Epidermal melanocyte (primary cell): ENCODE results near the gene ASGR1.
"Not testable (repeated sequence)": the region's sequence is repeated elsewhere in the genome, so short reads cannot be mapped to it uniquely, and the experiment has no call there.

Experiments used
- DNase-seq: peaks from one replicate; pipeline ENCODE4 v3.0.0; 2011; ENCODE audit warnings: low spot score; ENCODE audit not compliant: insufficient read length

The ASGR1 gene

GRCh38 chr17:7191069-7191468, 11.9 kb upstream of the ASGR1 start:
- DNase-seq, result no peak

- DNase-seq, result no peak
Measured at GRCh38 chr17:7190276-7190917, 11.2 kb upstream of the ASGR1 start.

GRCh38 chr17:7186241-7186640, 7.1 kb upstream of the ASGR1 start:
- no peak for DNase-seq

DNA sequence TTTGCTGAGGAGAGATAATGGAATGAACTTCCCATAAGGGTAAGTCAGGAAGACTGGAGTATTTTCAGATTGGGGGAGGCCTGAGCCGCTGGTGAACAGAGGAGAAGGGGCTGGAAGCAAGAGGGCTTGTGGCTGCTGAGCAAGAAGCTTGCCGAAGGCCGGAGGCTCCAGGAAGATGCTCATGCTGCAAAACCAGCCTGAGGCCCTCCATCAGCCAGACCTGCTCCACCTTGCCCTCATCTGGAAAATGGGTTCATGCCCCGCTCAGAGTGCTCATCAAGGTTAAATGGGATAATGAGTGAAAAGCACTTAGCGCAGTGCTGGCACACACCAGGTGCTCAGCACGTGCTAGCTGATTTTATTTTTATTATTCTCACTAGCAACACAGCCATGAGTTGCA, 5.5 kb upstream of the ASGR1 start:
- DNase-seq, result no peak

DNA sequence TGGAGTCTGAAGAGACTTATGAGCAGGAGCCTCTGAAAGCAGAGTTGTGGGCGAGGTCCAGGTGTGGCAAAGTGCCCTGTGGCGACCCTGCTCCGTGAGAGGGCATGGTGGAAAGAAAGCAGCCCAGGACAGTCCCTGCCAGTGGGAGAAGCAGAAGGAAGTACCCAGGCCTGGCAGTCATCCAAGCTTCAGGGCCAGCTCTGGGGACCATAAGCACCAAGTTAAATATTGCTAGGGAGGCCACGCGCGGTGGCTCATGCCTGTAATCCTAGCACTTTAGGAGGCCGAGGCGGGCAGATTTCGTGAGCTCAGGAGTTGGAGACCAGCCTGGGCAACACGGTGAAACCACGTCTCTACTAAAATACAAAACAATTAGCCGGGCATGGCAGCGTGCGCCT, 4.9 kb upstream of the ASGR1 start:
- DNase-seq, result peak; percentile 7

GRCh38 chr17:7183433-7184090, 4.4 kb upstream of the ASGR1 start:
- DNase-seq, result peak; percentile 14

DNA sequence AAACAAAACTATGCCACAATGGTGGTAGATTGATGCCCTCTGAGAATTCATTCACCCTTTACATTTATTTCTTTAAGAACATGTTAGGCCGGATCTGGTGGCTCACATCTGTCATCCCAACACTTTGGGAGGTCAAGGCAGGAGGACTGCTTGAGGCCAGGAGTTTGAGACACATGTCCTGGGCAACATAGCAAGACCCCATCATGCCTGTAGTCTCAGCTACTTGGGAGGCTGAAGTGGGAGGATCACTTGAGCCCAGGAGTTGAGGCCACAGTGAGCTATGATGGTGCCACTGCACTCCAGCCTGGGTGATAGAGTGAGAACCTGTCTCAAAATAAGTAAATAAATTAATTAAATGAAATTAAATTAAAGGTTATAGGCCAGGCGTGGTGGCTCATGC, 2.9 kb upstream of the ASGR1 start:
- not testable (repeated sequence) for DNase-seq

GRCh38 chr17:7178973-7179316, 225 bp downstream of the ASGR1 start:
- DNase-seq, result no peak

DNA sequence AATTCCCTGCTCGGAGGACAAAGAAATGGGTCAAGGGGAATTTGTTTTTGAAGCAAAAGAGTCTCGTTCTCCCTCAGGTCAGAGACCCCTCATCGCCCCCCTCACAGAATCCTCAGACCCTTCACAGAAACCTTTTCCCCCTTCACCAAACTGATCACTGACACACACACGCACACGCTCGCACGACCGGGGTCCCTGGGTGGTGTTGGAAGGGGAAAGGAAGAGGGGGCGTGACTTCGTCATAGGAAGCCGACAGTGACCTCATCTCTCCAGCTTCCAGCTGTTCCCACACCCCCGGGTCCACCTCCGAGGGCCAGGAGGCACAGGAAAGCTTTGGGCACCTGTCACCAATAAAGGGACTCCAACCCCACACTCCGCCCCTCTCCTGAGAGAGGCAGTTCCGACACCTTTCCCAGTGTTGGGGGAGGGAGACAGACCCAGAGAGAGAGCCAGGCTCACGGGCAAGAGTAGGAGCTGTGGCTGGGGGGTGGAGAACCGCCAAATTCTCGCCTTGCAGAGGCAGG, 1.2 kb downstream of the ASGR1 start:
- DNase-seq, result peak; percentile 6

GRCh38 chr17:7177191-7177953, 1.8 kb downstream of the ASGR1 start:
- DNase-seq, result peak; percentile 86

DNA sequence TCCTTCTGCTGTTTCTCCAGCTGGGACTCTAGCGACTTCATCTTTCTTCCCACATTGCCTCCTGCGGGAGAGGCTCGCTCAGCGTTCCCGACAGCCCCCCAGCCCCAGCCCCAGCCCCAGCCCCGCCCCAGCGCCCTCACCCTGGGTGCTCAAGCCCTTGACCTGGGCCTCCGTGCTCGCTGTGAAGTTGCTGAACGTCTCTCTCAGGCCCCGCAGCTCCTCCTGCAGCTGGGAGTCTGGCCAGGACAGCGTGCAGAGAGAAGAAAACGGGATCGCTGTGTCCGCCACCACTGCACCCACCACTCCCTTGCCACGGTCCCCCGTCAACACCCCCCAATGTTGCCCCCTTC, 2.4 kb downstream of the ASGR1 start:
- DNase-seq, result peak; percentile 15

DNA sequence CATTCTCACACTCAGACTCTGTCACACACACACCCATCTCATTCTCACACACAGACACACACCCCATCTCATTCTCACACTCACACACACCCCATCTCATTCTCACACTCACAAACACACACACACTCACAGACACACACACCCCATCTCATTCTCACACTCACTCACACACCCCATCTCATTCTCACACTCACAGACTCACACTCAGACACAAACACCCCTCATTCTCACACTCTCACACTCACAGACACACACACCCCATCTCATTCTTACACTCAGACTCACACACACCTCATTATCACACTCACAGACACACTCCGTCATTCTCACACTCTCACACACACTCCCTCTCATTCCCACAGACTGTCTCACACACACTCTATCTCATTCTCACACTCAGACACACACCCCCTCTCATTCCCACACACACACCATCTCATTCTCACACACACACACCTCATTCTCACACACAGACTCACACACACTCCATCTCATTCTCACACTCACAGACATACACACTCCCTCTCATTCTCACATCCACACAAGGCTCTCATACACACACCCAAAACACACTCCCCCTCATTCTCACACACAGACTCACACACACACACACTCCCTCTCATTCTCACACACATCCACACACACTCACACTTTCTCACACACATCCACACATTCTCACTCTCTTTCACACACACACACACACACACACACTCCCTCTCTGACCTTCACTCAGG, 2.9 kb downstream of the ASGR1 start:
- DNase-seq, result no peak

DNA sequence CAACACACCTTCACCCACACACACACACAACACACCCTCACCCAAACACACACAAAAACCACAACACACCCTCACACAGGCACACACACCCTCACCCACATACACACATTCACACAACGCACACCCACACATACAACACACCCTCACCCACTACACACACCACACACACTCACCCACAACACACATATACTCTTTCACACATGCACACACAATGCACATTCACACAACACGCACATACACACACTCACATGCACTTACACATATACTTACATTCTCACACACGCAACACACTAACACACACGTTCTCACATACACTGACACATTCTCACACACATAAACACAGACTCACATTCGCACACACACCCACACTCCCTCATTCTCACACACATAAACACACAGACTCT, 3.8 kb downstream of the ASGR1 start:
- DNase-seq, result peak; percentile 1

DNA sequence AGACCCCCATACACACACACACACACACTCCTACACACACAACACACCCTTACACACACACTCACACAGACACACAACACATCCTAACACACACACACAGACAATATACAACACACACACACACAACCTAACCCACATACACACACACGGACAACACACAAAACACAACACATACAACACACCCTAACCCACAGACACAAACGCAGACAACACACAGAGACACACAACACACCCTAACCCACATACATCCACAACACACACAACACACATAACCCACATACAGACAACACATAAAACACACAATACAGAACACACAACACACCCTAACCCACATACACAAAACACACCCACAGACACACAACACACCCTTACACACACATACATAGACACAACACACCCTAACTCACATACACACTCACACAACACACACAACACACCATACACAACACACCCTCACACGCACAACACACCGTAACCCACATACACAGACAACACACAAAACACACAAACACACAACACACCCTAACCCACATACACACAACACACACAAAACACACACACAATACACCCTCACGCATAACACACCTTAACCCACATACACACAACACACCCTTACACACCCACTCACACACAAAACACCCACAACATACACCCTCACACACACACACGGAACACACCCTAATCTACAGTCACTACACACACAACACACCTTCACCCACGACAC, 4.4 kb downstream of the ASGR1 start:
- peak; percentile 14 for DNase-seq

GRCh38 chr17:7173687-7174602, 5.2 kb downstream of the ASGR1 start:
- DNase-seq, result peak; percentile 16

DNA sequence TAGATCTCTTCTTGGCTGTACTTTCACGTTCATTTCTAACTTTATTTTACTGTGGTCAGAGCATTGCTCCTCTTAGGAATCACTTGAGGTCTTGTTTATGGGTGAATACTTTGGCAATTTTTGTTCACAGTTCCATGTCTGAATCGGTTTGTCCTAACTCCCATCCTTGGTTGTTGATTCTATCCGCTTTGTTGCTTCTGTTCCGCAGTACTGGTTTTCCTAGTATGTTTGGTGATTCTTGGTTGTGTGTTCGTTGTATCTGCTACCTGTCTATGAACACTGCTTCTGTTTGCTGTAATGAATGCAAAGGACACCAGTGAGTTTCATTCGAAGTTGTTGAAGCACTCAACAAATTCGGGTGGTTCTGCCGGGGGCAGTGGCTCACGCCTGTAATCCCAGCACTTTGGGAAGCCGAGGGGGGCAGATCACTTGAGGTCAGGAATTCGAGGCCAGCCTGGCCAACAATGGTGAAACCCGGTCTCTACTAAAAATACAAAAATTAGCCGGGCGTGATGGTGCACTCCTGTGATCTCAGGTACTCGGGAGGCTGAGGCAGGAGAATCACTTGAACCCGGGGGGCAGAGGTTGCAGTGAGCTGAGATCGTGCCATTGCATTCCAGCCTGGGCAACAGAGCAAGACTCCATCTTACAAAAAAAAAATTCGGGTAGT, 6.5 kb downstream of the ASGR1 start:
- not testable (repeated sequence) for DNase-seq

GRCh38 chr17:7169565-7169908, 9.6 kb downstream of the ASGR1 start:
- DNase-seq, result not testable (repeated sequence)

GRCh38 chr17:7168841-7169564, 10.2 kb downstream of the ASGR1 start:
- not testable (repeated sequence) for DNase-seq

GRCh38 chr17:7167832-7168231, 11.3 kb downstream of the ASGR1 start:
- DNase-seq, result no peak
